GM18507 (cell line): ENCODE data around the gene TINAG.
"Not testable (repeated sequence)": the region's sequence is repeated elsewhere in the genome, so short reads cannot be mapped to it uniquely, and the experiment has no call there.

ENCODE experiments used
- DNase-seq: peaks from one replicate; pipeline ENCODE4 v3.0.0; 2011; ENCODE audit warnings: low read depth; ENCODE audit not compliant: insufficient read length; ENCODE audit errors: extremely low spot score
- FAIRE-seq: peaks from 2 replicates; lab custom pipeline; 2011; peaks lifted over from hg19 to GRCh38; lab: Jason Lieb, UNC

Gene TINAG

DNA sequence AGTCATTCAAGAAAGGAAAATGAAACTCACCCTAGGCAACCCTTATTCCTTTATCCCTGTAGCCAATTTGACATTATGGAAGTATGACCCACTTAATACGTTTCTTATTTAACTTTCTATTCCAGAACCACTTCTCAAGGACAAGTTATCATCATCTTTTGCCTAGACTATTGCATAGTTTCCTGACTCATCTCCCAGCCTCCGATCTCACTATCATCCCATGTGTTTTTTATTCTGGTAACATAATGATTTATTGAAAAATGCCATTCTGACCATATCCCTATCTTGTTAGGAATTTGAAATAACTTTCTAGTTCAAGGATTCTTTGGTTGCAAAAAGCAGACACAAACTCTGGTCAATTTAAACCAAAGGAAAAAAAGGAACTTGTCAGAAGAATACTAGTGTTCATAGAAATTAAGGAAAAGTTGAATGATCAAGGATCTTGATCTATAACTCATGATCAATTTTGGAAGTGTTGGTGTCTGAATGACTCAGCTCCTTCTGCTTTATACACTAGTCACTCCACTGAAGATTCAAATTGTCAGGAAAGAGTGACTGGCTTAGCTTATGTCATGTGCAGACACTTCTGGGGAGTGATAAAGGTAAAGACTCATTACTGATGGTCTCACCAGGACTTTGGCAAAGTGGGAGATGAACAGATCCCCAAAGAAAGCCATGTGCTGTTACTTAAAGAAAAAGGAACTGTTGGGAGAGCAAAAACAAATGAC, 8.5 kb upstream of the TINAG start:
- FAIRE-seq (no peak), DNase-seq (no peak)

DNA sequence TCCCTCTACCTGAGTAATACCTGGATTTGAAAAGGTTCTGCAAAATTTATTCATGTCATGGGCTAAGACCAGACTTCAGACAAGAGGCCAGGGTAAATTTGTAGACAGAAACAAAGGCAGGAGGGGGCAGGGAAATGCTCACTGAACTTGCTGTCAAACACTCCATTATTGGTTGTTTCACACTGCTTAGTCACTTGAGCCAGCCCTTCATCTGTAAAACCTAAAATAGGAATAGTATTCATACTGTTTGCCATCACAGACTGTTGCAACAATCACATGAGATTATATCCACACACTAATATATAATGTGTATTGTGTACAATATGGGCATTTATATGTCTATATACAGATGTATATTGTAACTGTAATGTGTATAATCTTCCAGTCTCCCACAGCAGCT, 6.5 kb upstream of the TINAG start:
- DNase-seq, result no peak
- FAIRE-seq, result no peak

DNA sequence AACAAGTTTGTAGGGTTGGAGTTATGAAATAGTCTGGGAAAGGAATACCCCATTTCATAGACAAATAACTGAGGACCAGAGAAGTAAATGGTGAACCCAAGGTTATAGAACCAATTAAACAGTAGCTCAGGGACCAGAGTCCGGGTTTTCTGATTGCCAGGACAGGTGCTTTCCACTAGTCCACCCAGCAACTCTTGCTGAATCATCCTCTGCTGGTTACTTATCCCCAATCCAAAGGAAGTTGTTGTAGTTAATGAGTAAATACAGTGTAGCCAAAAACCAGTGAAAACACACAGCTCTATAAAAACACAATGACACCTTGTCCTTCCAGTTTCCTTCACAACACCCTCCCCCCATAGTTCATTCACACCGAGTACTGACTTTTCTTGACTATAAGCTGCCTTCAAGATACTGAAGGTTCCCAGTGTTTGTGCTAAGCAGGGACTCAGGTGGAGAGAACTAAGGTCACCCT, 766 bp upstream of the TINAG start:
- DNase-seq (no peak), FAIRE-seq (peak; percentile 83)

DNA sequence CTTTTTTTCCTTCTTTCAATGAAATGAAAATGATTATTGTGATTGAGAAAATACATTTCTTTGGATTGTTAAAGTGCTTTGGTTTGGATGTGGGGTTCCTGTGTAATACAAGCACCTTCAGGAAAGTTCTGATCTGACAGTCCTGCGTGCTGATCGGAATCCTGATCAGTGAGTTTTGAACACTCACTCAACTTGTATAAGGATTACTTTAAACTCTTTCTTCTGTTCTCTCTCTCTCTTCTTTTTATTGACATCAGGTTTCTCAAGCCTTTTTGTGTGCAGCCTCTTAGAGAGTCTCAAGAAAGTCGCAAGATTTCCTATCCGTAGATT, 710 bp downstream of the TINAG start:
- FAIRE-seq (no peak), DNase-seq (no peak)

DNA sequence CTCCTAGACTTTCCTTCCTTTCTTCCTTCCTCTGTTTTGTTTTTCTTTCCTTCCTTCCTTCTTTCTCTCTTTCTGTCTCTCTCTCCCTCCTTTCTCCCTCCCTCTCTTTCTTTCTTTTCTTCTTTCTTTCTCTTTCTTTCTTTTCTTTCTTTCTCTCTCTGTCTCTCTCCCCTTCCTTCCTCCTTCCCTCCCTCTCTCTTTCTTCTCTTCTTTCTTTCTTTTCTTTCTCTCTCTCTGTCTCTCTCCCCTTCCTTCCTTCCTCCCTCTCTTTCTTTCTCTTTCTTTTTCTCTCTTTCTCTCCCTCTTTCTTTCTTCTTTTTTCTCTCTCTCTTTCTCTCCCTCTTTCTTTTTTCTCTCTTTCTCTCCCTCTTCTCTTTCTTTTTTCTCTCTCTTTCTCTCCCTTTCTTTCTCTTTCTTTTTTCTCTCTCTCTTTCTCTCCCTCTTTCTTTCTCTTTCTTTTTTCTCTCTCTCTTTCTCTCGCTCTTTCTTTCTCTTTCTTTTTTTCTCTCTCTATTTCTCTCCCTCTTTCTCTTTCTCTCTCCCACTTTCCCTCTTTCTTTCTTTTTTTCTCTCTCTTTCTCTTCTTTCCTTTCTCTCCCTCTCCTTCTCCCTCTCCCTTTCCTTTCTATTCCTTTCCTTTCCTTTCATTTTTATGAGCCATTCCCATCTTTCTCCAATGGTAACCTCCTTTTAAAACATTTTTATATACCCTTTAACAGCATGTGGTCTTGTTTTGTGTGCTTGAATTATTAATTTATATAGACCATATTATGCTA, 2.3 kb downstream of the TINAG start:
- DNase-seq, result no peak

DNA sequence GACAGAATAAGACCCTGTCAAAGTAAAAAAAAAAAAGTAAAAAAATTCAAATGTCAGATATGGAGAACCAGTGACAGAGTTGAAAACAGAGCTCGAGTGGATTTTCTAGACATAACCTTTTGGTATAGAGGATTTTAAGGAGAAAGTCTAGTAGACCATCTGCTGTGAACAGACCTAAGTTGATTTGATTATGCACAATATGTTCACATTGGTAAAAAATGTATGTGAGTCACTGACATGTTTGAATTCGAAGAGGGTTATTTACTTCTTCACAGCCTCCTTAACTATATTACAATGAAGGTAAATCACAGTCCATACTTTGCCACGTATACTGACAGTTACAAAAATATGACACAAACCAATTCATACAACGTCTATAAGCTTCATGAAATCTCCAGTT, 7.4 kb downstream of the TINAG start:
- DNase-seq (no peak), FAIRE-seq (no peak)

More for the DNA sequence above, 2.3 kb downstream of the TINAG start:
- no peak for FAIRE-seq

DNA sequence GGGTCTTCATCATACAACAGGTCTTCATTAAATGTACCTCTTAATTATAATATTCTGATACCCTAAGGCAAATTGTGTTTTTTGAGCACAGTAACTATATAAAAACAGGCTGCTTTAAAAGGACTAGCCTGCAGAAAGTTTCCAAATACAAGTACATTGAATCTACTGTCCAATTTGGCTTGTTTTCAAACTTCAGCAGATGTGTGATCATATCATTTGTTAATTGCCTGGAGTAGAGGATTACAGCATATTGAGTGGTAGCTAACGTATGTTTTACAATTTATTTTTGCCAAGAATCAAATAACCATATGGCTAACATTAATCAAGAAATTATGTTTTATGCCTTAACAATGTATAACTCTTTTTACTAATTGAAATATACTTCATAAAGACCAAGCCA, 12.6 kb downstream of the TINAG start:
- FAIRE-seq (no peak), DNase-seq (no peak)

DNA sequence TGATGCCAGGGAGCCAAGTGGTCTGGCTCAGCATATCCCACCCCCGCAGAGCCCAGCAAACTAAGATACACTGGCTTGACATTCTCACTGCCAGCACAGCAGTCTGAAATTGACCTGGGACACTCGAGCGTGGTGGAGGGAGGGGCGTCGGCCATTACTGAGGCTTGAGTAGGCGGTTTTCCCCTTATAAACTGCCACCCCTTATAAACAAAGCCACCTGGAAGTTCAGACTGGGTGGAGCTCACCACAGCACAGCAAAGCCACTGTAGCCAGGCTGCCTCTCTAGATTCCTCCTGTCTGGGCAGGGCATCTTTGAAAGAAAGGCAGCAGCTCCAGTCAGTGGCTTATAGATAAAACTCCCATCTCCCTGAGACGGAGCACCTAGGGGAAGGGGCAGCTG, 19.4 kb downstream of the TINAG start:
- DNase-seq (no peak), FAIRE-seq (no peak)

DNA sequence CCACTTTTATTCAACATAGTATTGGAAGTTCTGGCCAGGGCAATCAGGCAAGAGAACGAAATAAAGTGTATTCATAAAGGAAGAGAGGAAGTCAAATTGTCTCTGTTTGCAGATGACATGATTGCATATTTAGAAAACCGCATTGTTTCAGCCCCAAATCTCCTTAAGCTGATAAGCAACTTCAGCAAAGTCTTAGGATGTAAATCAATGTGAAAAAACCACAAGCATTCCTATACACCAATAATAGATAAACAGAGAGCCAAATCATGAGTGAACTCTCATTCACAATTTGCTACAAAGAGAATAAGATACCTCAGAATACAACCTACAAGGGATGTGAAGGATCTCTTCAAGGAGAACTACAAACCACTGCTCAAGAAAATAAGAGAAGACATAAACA, 23.3 kb downstream of the TINAG start:
- DNase-seq, FAIRE-seq: not testable (repeated sequence)

DNA sequence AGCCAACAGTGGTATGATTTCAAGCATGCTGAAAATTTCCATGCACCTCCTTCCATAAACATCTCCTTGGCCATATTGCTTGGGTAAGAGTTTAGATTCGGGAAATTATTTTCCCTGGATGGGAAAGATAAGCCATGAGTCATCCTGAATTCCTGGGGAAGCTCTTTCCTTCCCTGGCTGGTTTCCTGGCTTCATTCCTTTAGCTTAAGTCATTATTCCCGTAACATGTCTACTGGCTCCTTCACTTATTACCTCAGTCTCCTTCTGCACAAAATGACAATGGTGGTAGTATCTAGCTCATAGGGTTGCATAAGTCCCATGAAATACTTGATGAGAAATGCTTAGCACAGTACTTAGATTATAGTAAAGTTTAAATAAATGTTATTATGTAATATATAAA, 27.6 kb downstream of the TINAG start:
- DNase-seq (no peak), FAIRE-seq (no peak)

DNA sequence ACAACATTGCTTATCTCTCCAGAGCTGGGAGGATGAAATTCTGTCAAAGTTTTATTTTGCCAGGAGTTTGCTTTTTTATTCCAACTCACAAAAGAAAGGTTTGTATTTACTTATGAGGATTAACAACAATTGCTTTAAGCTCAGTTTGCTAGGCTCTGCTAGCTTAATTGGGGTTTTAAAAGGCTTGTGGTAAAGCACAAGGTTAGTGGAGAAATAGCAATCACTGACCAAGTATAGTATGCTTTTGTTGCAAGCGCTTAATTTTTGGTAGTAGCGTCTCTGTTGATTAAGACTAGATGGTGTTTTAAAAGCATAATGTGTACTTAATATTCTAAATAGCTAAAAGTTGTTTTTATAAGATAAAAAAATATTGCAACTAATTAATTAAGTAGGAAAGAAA, 45.7 kb downstream of the TINAG start:
- FAIRE-seq (no peak), DNase-seq (no peak)

DNA sequence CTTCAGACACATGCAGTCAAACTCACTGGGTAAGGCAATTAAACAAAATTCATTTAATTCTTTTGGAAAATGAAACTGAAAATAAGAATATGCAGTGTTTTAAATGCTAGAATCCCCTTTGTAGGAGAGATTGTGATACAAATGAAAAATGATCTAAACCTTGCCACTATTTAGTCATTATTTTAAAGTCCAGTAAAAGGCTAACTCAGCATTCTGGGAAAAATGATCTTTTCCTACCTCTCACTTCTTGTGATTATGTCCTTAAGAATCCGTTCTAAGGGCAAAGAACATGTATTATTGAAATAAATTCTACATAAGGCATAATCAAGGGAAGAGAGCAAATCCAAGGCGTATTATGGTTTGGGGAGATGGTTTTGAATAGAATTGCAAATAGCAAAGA, 46.4 kb downstream of the TINAG start:
- DNase-seq (no peak), FAIRE-seq (no peak)

DNA sequence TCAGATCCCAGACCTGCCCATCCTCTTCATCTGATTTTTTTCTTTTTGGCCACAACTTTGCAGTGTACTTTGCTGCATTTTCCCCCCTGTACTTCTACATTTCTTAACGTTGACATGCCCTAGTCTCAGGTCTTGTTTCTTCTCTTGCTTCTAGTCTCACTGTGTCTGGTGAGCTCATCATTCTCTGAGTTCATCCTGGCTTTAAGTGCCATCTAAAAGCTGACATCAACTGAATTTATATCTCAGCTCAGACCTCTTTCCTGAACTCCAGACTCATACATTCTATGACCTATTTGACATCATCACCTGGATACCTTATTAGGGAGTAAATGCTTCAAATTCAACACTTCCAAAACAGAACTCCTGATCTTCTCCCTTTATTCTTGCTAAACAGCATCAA, 48.9 kb downstream of the TINAG start:
- FAIRE-seq, result no peak
- DNase-seq, result no peak

DNA sequence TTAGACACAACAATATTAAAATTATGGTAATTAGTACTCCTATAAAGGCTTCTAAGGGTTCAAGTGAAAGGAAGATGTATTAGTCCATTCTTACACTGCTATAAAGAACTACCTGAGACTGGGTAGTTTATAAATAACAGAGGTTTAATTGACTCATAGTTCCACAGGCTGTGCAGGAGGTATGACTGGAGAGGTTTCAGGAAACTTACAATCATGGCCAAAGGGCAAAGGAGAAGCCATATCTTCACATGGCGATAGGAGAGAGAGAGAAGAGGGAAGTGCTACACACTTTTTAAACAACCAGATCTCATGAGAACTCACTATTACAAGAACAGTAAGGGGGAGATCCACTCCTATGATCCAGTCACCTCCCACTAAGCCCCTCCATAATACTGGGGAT, 52.9 kb downstream of the TINAG start:
- DNase-seq (no peak), FAIRE-seq (no peak)

DNA sequence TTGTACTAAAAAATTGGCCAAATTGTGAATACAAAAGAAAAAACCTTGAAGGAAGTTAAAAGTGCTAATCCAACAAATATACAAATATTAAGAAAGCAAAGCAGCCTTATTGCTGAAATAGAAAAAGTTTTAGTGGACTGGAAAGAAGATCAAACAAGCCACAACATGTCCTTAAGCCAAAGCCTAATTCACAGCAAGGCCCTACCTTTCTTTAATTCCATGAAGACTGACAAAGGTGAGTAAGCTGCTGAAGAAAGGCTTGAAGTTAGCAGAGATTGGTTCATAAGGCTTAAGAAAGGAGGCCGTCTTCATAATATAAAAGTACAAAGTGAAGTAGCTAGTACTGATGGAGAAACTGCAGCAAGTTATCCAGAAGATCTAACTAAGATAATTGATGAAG, 53.5 kb downstream of the TINAG start:
- FAIRE-seq (no peak), DNase-seq (no peak)

DNA sequence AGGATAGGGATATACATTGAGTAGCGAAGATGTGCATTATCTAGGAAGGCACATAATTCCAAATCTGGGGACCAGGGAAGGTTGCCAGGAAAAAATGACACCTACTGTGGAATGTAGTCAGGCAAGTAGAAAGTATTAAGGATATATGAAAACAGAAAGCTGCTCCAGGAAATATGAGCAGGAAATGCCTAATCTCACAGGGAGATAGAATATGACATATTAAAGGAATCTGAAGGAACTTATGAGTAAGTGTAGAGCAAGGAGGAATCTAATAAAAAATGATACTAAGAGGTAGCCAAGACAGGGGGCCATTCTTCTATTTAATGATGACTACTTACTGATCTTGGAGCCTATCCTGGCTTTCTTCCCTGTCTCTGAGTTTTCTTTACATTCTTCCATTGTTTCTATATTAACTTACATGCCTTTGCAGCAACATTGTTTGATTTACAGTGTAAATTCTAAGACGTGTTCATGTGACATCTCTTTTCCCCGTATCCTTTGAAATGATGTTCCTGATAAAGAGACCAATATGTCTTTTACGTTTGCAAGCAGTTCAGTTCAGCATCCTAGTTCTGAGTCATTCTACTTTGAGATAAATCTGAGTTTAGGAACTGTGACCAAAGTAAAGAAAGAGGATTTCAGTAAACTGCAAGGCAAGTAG, 58.6 kb downstream of the TINAG start:
- no peak for FAIRE-seq
- DNase-seq, result no peak

DNA sequence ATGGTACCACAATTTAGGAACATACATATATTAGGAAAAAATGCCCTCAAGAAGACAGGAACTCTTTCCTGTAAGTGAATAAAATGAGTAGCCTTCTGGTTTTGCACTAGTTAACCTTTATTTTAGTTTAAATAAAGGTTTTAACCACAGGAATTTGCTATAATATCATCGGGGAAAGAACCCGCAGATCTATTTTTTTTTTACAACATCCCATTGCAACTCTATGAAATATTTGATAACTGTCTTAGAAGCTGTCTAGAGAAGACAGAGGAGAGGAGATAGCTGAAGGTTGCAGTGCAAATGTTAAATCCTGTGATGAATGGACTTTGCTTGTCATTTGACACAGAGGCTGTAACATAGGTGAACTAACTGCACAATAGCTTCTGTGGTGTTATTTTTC, 69.5 kb downstream of the TINAG start:
- FAIRE-seq (no peak), DNase-seq (no peak)

DNA sequence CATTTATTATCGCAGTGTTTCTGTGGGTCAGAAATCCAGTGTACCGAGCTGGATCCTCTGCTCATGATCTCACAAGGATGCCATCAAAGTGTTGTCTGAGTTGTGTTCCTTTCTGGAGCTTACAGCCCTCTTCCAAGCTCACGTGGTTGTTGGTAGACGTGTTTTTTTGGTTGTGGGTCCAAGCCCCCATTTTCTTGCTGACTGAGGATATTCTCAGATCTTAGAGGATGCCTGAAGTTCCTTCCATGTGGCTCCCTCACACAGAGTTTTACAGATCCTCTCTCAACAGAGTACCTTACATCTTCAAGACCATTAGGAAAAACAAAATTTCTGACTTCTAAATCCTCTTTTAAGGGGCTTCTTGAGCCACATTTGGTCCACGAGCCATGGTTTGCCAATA, 78.1 kb downstream of the TINAG start:
- FAIRE-seq (no peak), DNase-seq (no peak)

DNA sequence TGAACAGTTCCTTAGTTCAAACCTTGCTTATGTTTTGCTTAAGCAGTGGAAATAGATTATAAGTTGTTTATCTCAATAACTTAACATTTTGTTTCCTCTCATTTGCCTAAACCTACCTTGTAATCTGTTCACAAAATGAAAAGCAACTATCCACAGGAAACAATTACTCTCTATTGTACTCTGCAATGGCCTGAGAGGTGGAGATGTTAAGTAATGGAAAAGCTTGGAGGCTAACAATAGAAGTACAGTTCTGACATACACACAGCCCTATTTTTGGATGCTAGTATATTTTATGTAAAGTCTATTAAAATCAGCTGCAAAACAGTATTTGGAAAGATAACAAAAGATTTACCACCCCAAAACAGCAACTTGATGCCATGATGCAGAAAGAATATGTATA, 82.1 kb downstream of the TINAG start:
- no peak for FAIRE-seq

DNA sequence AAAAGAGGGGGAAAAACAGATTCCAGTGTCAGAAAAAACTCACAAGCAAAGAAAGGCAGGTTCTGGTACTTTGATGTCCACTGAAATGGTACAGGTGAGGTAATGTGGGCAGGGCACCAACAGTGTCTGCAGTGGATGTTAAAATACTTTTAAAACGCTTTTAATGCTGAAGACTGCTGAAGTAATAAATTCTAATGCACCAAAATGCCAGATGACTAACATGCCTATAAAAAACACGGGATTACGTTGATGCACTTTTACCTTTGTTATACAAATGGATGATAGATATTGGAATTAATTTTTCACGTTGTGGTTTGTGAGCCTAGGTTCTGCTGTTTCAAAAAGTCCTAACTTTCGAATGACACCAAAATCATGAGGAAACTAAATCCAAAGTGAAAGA, 83.3 kb downstream of the TINAG start:
- DNase-seq, result no peak
- no peak for FAIRE-seq

More for the DNA sequence above, 82.1 kb downstream of the TINAG start:
- no peak for DNase-seq

DNA sequence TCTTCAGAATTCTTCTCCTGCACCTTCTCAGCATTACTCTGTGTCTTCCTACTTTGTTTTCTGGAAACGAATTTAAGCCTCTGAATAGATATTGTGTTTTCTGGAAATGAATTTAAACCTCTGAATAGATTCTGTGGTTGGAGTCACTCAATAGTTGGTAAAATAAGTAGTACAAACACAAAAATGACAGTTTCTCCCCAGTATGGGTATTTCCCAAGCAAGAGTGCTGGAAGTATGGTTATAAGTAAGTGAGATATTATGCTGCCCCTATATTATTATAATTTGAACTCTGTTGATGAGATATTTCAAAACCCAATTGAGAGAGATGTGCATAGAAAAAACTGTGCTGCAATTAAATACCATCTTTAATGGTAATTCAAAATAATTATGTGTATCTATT, 94.9 kb downstream of the TINAG start:
- DNase-seq (no peak), FAIRE-seq (no peak)
